IMR-90 (cell line): ENCODE measurements around the gene PCAT6. TPM values are rescaled to one million over a fixed set of nuclear protein-coding genes. Genes with fewer than 3 reads are reported as not detected.

Experiments used
- ATAC-seq: fragments of 200-7000 bp; cut with Tn5 transposase; 2 replicates; pipeline ENCODE4 v1.9.1; 2020; ENCODE audit warnings: low read depth, mild to moderate bottlenecking, moderate library complexity
- BruUV-seq: library from RNA; stranded (reverse); fragments of 400-500 nt; replicated peaks from 2 replicates; lab custom pipeline; 2021; lab: Mats Ljungman, UMichigan
- CTCF ChIA-PET: fragments of 300-600 bp; formaldehyde crosslinking; extraction: SDS; loops from one replicate; lab custom pipeline; 2021; ENCODE audit warnings: antibody characterized with exemption; lab: Yijun Ruan, JAX
- POLR2A ChIA-PET: fragments of 300-600 bp; sonication (Branson Sonifier 250); formaldehyde crosslinking; loops from one replicate; lab custom pipeline; 2022; ENCODE audit warnings: antibody characterized with exemption; ENCODE audit not compliant: unreplicated experiment; lab: Charles Lee
- DNase-seq: peaks from one replicate; pipeline ENCODE4 v3.0.0; 2013
- H2AFZ ChIP-seq: replicated peaks from 2 replicates; pipeline ENCODE3; 2013; ENCODE audit warnings: low read length, mild to moderate bottlenecking; ENCODE audit not compliant: poor library complexity
- H2AK5ac ChIP-seq: 2 replicates; pipeline ENCODE4 v1.6.1; 2013; ENCODE audit warnings: low read depth, low read length, inconsistent platforms
- H2AK9ac ChIP-seq: replicated peaks from 2 replicates; pipeline ENCODE3; 2013; ENCODE audit warnings: mild to moderate bottlenecking, low read depth, low read length, moderate library complexity; ENCODE audit not compliant: poor library complexity
- H2BK120ac ChIP-seq: 2 replicates; pipeline ENCODE4 v1.6.1; 2013; ENCODE audit warnings: low read depth, low read length, inconsistent platforms
- H2BK15ac ChIP-seq: 3 replicates; pipeline ENCODE4 v1.6.1; 2013; ENCODE audit warnings: low read depth, low read length, inconsistent platforms
- H2BK20ac ChIP-seq: 2 replicates; pipeline ENCODE4 v1.6.1; 2013; ENCODE audit warnings: low read depth, mild to moderate bottlenecking, inconsistent platforms, low read length, moderate library complexity
- H2BK5ac ChIP-seq: 2 replicates; pipeline ENCODE4 v1.6.1; 2013; ENCODE audit warnings: mild to moderate bottlenecking, low read depth, low read length, inconsistent platforms; ENCODE audit not compliant: poor library complexity, severe bottlenecking
- H3K14ac ChIP-seq: replicated peaks from 2 replicates; pipeline ENCODE4 v1.6.1; 2013; ENCODE audit warnings: low read depth, low read length, inconsistent platforms
- H3K18ac ChIP-seq: 2 replicates; pipeline ENCODE4 v1.6.1; 2013; ENCODE audit warnings: low read depth, low read length, control low read depth
- H3K23ac ChIP-seq: 2 replicates; pipeline ENCODE4 v1.6.1; 2013; ENCODE audit warnings: low read depth, low read length, inconsistent platforms
- H3K27ac ChIP-seq: 2 replicates; pipeline ENCODE4 v1.5.1; 2013; ENCODE audit warnings: mild to moderate bottlenecking, control low read depth, low read length; ENCODE audit not compliant: insufficient read depth
- H3K27me3 ChIP-seq: 2 replicates; pipeline ENCODE4 v1.6.1; 2013; ENCODE audit warnings: low read length; ENCODE audit not compliant: control insufficient read depth, insufficient read depth
- H3K36me3 ChIP-seq: 2 replicates; pipeline ENCODE4 v1.6.1; 2013; ENCODE audit warnings: low read length, mixed read lengths; ENCODE audit not compliant: control insufficient read depth, insufficient read depth
- H3K4ac ChIP-seq: 2 replicates; pipeline ENCODE4 v1.6.1; 2013; ENCODE audit warnings: low read depth, low read length, inconsistent platforms
- H3K4me1 ChIP-seq: 2 replicates; pipeline ENCODE4 v1.6.1; 2013; ENCODE audit warnings: low read length, mixed read lengths; ENCODE audit not compliant: control insufficient read depth, insufficient read depth
- H3K4me2 ChIP-seq: 2 replicates; pipeline ENCODE4 v1.6.1; 2013; ENCODE audit warnings: low read depth, mild to moderate bottlenecking, control low read depth, low read length, moderate library complexity
- H3K4me3 ChIP-seq: 2 replicates; pipeline ENCODE4 v1.5.1; 2013; ENCODE audit warnings: low read depth, mild to moderate bottlenecking, control low read depth, low read length, moderate library complexity; ENCODE audit not compliant: insufficient read depth
- H3K56ac ChIP-seq: 2 replicates; pipeline ENCODE4 v1.6.1; 2013; ENCODE audit warnings: low read length, inconsistent platforms; ENCODE audit not compliant: insufficient read depth; ENCODE audit errors: extremely low read depth
- H3K79me1 ChIP-seq, 2 experiments: 2 replicates each; pipeline ENCODE4 v1.6.1; 2013; ENCODE audit warnings: low read length in 2 of 2, inconsistent platforms in 1 of 2, low read depth in 1 of 2
- H3K9ac ChIP-seq: 2 replicates; pipeline ENCODE4 v1.6.1; 2013; ENCODE audit warnings: low read depth, low read length, control low read depth
- H3K9me1 ChIP-seq: 2 replicates; pipeline ENCODE4 v1.6.1; 2013; ENCODE audit warnings: low read length, inconsistent platforms; ENCODE audit not compliant: insufficient read depth
- H3K9me3 ChIP-seq: 2 replicates; pipeline ENCODE4 v1.6.1; 2013; ENCODE audit warnings: low read length; ENCODE audit not compliant: control insufficient read depth, insufficient read depth
- H4K20me1 ChIP-seq: 2 replicates; pipeline ENCODE4 v1.6.1; 2013; ENCODE audit warnings: low read length, inconsistent platforms; ENCODE audit not compliant: insufficient read depth
- H4K5ac ChIP-seq: 2 replicates; pipeline ENCODE4 v1.6.1; 2013; ENCODE audit warnings: mild to moderate bottlenecking, low read depth, low read length, control low read depth
- H4K8ac ChIP-seq, 2 experiments: 2 replicates each; pipeline ENCODE4 v1.6.1; 2013; ENCODE audit warnings: low read depth in 2 of 2, low read length in 2 of 2, control low read depth in 1 of 2, inconsistent platforms in 1 of 2
- H4K91ac ChIP-seq: 2 replicates; pipeline ENCODE4 v1.6.1; 2013; ENCODE audit warnings: low read depth, low read length, inconsistent platforms; ENCODE audit not compliant: insufficient read depth
- CHD1 ChIP-seq: IDR thresholded peaks from 2 replicates; pipeline ENCODE4 v1.6.1; 2012; ENCODE audit warnings: low read depth, low read length, improper control_type of control experiment
- FOS ChIP-seq: fragments of 150-350 bp; IDR thresholded peaks from 2 replicates; pipeline ENCODE4 v1.6.1; 2016; ENCODE audit warnings: low read depth, low read length
- MAFK ChIP-seq: IDR thresholded peaks from 2 replicates; pipeline ENCODE4 v1.6.1; 2012; ENCODE audit warnings: low read depth, low read length, improper control_type of control experiment
- MAZ ChIP-seq: IDR thresholded peaks from 2 replicates; pipeline ENCODE4 v1.6.1; 2012; ENCODE audit warnings: low read depth, mild to moderate bottlenecking, low read length, improper control_type of control experiment, moderate library complexity, borderline replicate concordance
- RAD21 ChIP-seq: IDR thresholded peaks from 2 replicates; pipeline ENCODE4 v1.6.1; 2012; ENCODE audit warnings: low read length, improper control_type of control experiment
- WGBS, 2 experiments: methylation state at CpG; one replicate each; pipeline versions ENCODE4 v1.1.5 to v1.1.7; 2013; ENCODE audit warnings: missing lambda C conversion rate in 2 of 2; ENCODE audit not compliant: insufficient read length in 1 of 2; ENCODE audit errors: extremely low coverage in 2 of 2; 5-methylcytosine and 5-hydroxymethylcytosine counted together
- dilution Hi-C: fragments of 300-500 bp; cut with HindIII; formaldehyde crosslinking; loops from one replicate; pipeline ENCODE4 v1.14.3; 2018; ENCODE audit warnings: low sequenced_read_pairs; ENCODE audit not compliant: unreplicated experiment
- in situ Hi-C: fragments of 300-500 bp; cut with MboI; formaldehyde crosslinking; loops from 3 replicates; pipeline ENCODE4 v1.14.3; 2019; ENCODE audit warnings: low sequenced_read_pairs, inconsistent platforms, mixed read lengths
- intact Hi-C: fragments of 100-400 bp; cut with micrococcal nuclease; formaldehyde crosslinking; loops from 2 replicates; pipeline ENCODE4 v1.10.0; 2022
- polyA plus RNA-seq, 3 experiments: library from polyadenylated mRNA; depleted of rRNA; stranded (reverse); fragments of >200 nt; gene quantifications; 2 replicates each; pipeline ENCODE4 v1.2.3, GENCODE V29; 2012; ENCODE audit warnings: low replicate concordance in 1 of 3
- total RNA-seq: library from RNA; depleted of rRNA; stranded (reverse); fragments of >200 nt; gene quantifications from 2 replicates; pipeline ENCODE4 v1.2.3, GENCODE V29; 2012

PCAT6 gene
- total and polyA plus RNA-seq, 2 of the 4 experiments (the other 2 are of a cell fraction), result 5.8 TPM; not detected in 1

DNA sequence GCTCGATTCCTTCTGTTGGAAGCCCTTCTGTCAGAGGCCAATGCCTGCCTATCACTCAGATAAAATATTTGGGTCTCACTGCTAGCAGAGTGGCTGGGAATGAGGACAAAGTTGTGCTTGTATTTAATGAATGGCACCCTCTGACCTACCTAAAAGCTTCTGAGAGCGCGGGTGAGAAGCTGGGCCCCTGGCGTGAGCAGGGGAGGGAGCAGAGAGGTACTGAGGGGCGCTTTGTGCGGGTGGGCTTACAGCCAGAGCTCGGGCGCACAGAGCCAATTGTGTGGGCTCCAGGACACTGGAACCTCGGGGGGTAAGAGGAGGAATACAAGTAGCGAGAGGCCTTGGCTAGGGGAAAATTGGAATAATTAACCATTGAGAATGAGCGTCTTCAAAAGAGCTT is 32.3 kb downstream of the PCAT6 start:
- Histone ChIP-seq H3K14ac (no peak overlapping the region), H3K9ac (no peak overlapping the region), H2BK15ac (no peak overlapping the region), H2AK5ac (no peak overlapping the region), H2BK20ac (no peak overlapping the region), H3K4me1 (no peaks in the 10 kb centered on the region), H4K5ac (no peak overlapping the region), H4K8ac (no peak overlapping the region), H2BK120ac (no peak overlapping the region), H4K20me1 (no peaks in the 10 kb centered on the region), H3K18ac (no peak overlapping the region), H4K91ac (no peak overlapping the region), H2AK9ac (no peak overlapping the region), H3K56ac (no peak overlapping the region), H3K9me3 (no peaks in the 10 kb centered on the region), H3K23ac (no peak overlapping the region), H3K79me1 (no peaks in the 10 kb centered on the region), H3K4me2 (no peak overlapping the region), H3K4me3 (no peak overlapping the region), H3K9me1 (no peaks in the 10 kb centered on the region), H3K36me3 (no peaks in the 10 kb centered on the region), H2BK5ac (no peak overlapping the region), H3K4ac (no peak overlapping the region), H3K27ac (no peak overlapping the region), H3K27me3 (peaks cover 20% of the 10 kb centered on the region), H2AFZ (no peak overlapping the region)
- CTCF ChIA-PET, result no interaction called here
- no TSS peak for BruUV-seq
- no CpG with 5 or more reads among the region's 11 CpGs for whole genome bisulfite sequencing, 2 experiments
- TF ChIP-seq FOS (no peak), MAFK (no peak), MAZ (no peak), RAD21 (no peak), CHD1 (no peak)
- DNase-seq (no peak), ATAC-seq (no peak)
- dilution Hi-C loops, result no loop called here
- in situ Hi-C loops, result no loop called here
- intact Hi-C loops, result no loop called here
- POLR2A ChIA-PET, result no interaction called here
